GM23248 (cell line): ENCODE data around the gene SUN2.

Experiments used
- EZH2 ChIP-seq: fragments of 200-600 bp; sonication (generic); IDR thresholded peaks from 2 replicates; pipeline ENCODE4 v1.6.1; 2018; ENCODE audit warnings: antibody characterized with exemption, mild to moderate bottlenecking; ENCODE audit not compliant: insufficient read depth, poor library complexity, severe bottlenecking
- EZH2phosphoT487 ChIP-seq: fragments of 200-600 bp; sonication (generic); IDR thresholded peaks from 2 replicates; pipeline ENCODE4 v1.6.1; 2018; ENCODE audit warnings: antibody characterized with exemption, moderate library complexity, mild to moderate bottlenecking, low read depth; ENCODE audit not compliant: insufficient read depth

DNA sequence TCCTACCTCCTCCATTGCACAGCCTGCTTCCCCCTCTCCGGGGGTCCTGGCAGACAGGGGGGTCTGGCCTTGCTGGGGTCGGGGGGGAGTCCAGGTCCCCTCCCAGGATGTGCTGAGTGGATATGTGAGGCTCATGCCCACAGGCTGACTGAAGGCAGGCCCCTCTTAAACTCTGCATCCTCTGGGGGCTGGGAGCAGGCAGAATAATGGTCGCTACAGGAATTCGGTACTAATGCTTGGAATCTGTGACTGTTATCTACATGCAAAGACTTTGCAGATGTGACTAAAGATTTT, 1.6 kb upstream of the SUN2 start:
- TF ChIP-seq EZH2 = no peak
- no peak for TF ChIP-seq EZH2phosphoT487
